Osteocyte (in vitro differentiated cells): ENCODE data around the gene CNTNAP2. TPM values are rescaled to one million over a fixed set of nuclear protein-coding genes. Genes with fewer than 3 reads are reported as not detected.

Experiments used
- DNase-seq: peaks from one replicate; pipeline ENCODE4 v3.0.0; 2021; ENCODE audit warnings: mixed read lengths; ENCODE audit not compliant: unreplicated experiment; ENCODE audit errors: extremely low spot score
- H3K27ac Mint-ChIP-seq: one replicate; pipeline ENCODE4 v1.8.0; 2021; ENCODE audit warnings: mild to moderate bottlenecking, mixed read lengths; ENCODE audit not compliant: unreplicated experiment
- H3K27me3 Mint-ChIP-seq: one replicate; pipeline ENCODE4 v1.8.0; 2021; ENCODE audit warnings: mixed read lengths; ENCODE audit not compliant: unreplicated experiment
- H3K36me3 Mint-ChIP-seq: one replicate; pipeline ENCODE4 v1.8.0; 2021; ENCODE audit warnings: mixed read lengths; ENCODE audit not compliant: unreplicated experiment
- H3K4me1 Mint-ChIP-seq: one replicate; pipeline ENCODE4 v1.8.0; 2021; ENCODE audit warnings: mixed read lengths; ENCODE audit not compliant: unreplicated experiment
- H3K4me3 Mint-ChIP-seq: one replicate; pipeline ENCODE4 v1.8.0; 2021; ENCODE audit warnings: mild to moderate bottlenecking, moderate library complexity, mixed read lengths; ENCODE audit not compliant: unreplicated experiment
- H3K9me3 Mint-ChIP-seq: one replicate; pipeline ENCODE4 v1.8.0; 2021; ENCODE audit warnings: mixed read lengths; ENCODE audit not compliant: unreplicated experiment
- CTCF ChIP-seq: fragments of 200-600 bp; sonication (generic); IDR thresholded peaks from 2 replicates; pipeline ENCODE4 v1.5.0; 2021; ENCODE audit warnings: antibody characterized with exemption, mild to moderate bottlenecking, moderate library complexity
- total RNA-seq: library from RNA; stranded (reverse); gene quantifications from 2 replicates; pipeline ENCODE4 v1.2.1, GENCODE V29; 2021

CNTNAP2 gene
- total RNA-seq, 1 donor from 2014 or later = 1.4 TPM

GRCh38 chr7:146499970-146500369 lies 383.4 kb downstream of the CNTNAP2 start:
- TF ChIP-seq CTCF = no peak
- H3K27ac Mint-ChIP-seq = no peak overlapping the region
- no peak overlapping the region for H3K4me3 Mint-ChIP-seq
- no peaks in the 10 kb centered on the region for H3K27me3 Mint-ChIP-seq
- H3K9me3 Mint-ChIP-seq = peaks cover 50% of the 10 kb centered on the region
- no peaks in the 10 kb centered on the region for H3K36me3 Mint-ChIP-seq
- H3K4me1 Mint-ChIP-seq = no peaks in the 10 kb centered on the region
- no peak for DNase-seq

- Mint-ChIP-seq H3K36me3 (no peaks in the 10 kb centered on the region), H3K4me1 (no peaks in the 10 kb centered on the region), H3K27me3 (no peaks in the 10 kb centered on the region), H3K9me3 (peaks cover 32% of the 10 kb centered on the region), H3K27ac (no peak overlapping the region), H3K4me3 (no peak overlapping the region)
- DNase-seq = no peak
- no peak for TF ChIP-seq CTCF
Observed at GRCh38 chr7:146503844-146504243, 387.2 kb downstream of the CNTNAP2 start.

- H3K9me3 Mint-ChIP-seq = peaks cover 46% of the 10 kb centered on the region
- no peak for TF ChIP-seq CTCF
- H3K27me3 Mint-ChIP-seq = no peaks in the 10 kb centered on the region
- H3K27ac Mint-ChIP-seq = no peak overlapping the region
- H3K4me1 Mint-ChIP-seq = no peaks in the 10 kb centered on the region
- DNase-seq = no peak
- no peak overlapping the region for H3K4me3 Mint-ChIP-seq
- no peaks in the 10 kb centered on the region for H3K36me3 Mint-ChIP-seq
Observed at GRCh38 chr7:146510088-146510680, 393.6 kb downstream of the CNTNAP2 start.

- peaks cover 50% of the 10 kb centered on the region for H3K9me3 Mint-ChIP-seq
- DNase-seq = no peak
- no peak for TF ChIP-seq CTCF
- H3K36me3 Mint-ChIP-seq = no peaks in the 10 kb centered on the region
- no peaks in the 10 kb centered on the region for H3K4me1 Mint-ChIP-seq
- no peak overlapping the region for H3K4me3 Mint-ChIP-seq
- H3K27ac Mint-ChIP-seq = no peak overlapping the region
- H3K27me3 Mint-ChIP-seq = no peaks in the 10 kb centered on the region
Observed at GRCh38 chr7:146514304-146514703, 397.7 kb downstream of the CNTNAP2 start.

GRCh38 chr7:146528581-146528980 lies 412.0 kb downstream of the CNTNAP2 start:
- H3K9me3 Mint-ChIP-seq = peaks cover 8% of the 10 kb centered on the region
- no peak overlapping the region for H3K4me3 Mint-ChIP-seq
- H3K36me3 Mint-ChIP-seq = no peaks in the 10 kb centered on the region
- H3K27me3 Mint-ChIP-seq = no peaks in the 10 kb centered on the region
- no peak for TF ChIP-seq CTCF
- no peak for DNase-seq
- no peaks in the 10 kb centered on the region for H3K4me1 Mint-ChIP-seq
- no peak overlapping the region for H3K27ac Mint-ChIP-seq
